Measurements from ENCODE around the gene PCCA. TPM values are rescaled to one million over a fixed set of nuclear protein-coding genes. Genes with fewer than 3 reads are reported as not detected.

PCCA gene
- total RNA-seq, 2 donors from 2014 or later: 52.7 to 66.4 TPM

- no peaks in the 10 kb centered on the region for H3K27me3 ChIP-seq (replicated peaks; ENCODE audit: insufficient read depth)
- DNase-seq (ENCODE audit: low spot score): no peak
- 74% methylated on average over 3 of the region's 3 CpGs for WGBS
- no peaks in the 10 kb centered on the region for H3K4me1 ChIP-seq (replicated peaks)
- H3K4me3 ChIP-seq: no peak overlapping the region
- no peak for TF ChIP-seq CTCF (IDR thresholded peaks at IDR 0.05)
- no peak for TF ChIP-seq POLR2A (IDR thresholded peaks at IDR 0.05)
- TF ChIP-seq POLR2AphosphoS5 (IDR thresholded peaks at IDR 0.05): no peak
- no peaks in the 10 kb centered on the region for H3K36me3 ChIP-seq
- no peaks in the 10 kb centered on the region for H3K9me3 ChIP-seq
- no peak overlapping the region for H3K27ac ChIP-seq
- intact Hi-C loops (cut with DNase I): no loop called here
These were observed 37.8 kb upstream of the PCCA start for GRCh38 chr13:100051070-100051469.

- WGBS: 88% methylated on average over 3 of the region's 3 CpGs
- Histone ChIP-seq H3K4me1 (replicated peaks) (no peaks in the 10 kb centered on the region), H3K4me3 (no peak overlapping the region), H3K9me3 (no peaks in the 10 kb centered on the region), H3K27ac (no peak overlapping the region), H3K36me3 (no peaks in the 10 kb centered on the region), H3K27me3 (replicated peaks; ENCODE audit: insufficient read depth) (no peaks in the 10 kb centered on the region)
- intact Hi-C loops (cut with DNase I): no loop called here
- TF ChIP-seq POLR2AphosphoS5 (IDR thresholded peaks at IDR 0.05) (no peak), POLR2A (IDR thresholded peaks at IDR 0.05) (no peak), CTCF (IDR thresholded peaks at IDR 0.05) (no peak)
- no peak for DNase-seq (ENCODE audit: low spot score)
These were observed 29.1 kb upstream of the PCCA start for GRCh38 chr13:100059827-100060226.

- no peaks in the 10 kb centered on the region for H3K9me3 ChIP-seq
- H3K36me3 ChIP-seq: no peaks in the 10 kb centered on the region
- intact Hi-C loops (cut with DNase I): no loop called here
- no peaks in the 10 kb centered on the region for H3K27me3 ChIP-seq (replicated peaks; ENCODE audit: insufficient read depth)
- 76% methylated on average over 6 of the region's 6 CpGs for WGBS
- DNase-seq (ENCODE audit: low spot score): no peak
- H3K27ac ChIP-seq: no peak overlapping the region
- no peaks in the 10 kb centered on the region for H3K4me1 ChIP-seq (replicated peaks)
- H3K4me3 ChIP-seq: no peak overlapping the region
- TF ChIP-seq POLR2AphosphoS5 (IDR thresholded peaks at IDR 0.05): no peak
- TF ChIP-seq CTCF (IDR thresholded peaks at IDR 0.05): no peak
- TF ChIP-seq POLR2A (IDR thresholded peaks at IDR 0.05): no peak
These were observed 25.6 kb upstream of the PCCA start for GRCh38 chr13:100063333-100063732.

- Histone ChIP-seq H3K27ac (no peak overlapping the region), H3K27me3 (replicated peaks; ENCODE audit: insufficient read depth) (no peaks in the 10 kb centered on the region), H3K4me1 (replicated peaks) (no peaks in the 10 kb centered on the region), H3K9me3 (no peaks in the 10 kb centered on the region), H3K4me3 (no peak overlapping the region), H3K36me3 (no peaks in the 10 kb centered on the region)
- intact Hi-C loops (cut with DNase I): no loop called here
- WGBS: 76% methylated on average over 5 of the region's 5 CpGs
- TF ChIP-seq CTCF (IDR thresholded peaks at IDR 0.05) (no peak), POLR2A (IDR thresholded peaks at IDR 0.05) (no peak), POLR2AphosphoS5 (IDR thresholded peaks at IDR 0.05) (no peak)
- no peak for DNase-seq (ENCODE audit: low spot score)
These were observed 25.0 kb upstream of the PCCA start for GRCh38 chr13:100063906-100064305.

- Histone ChIP-seq H3K9me3 (no peaks in the 10 kb centered on the region), H3K4me1 (replicated peaks) (no peaks in the 10 kb centered on the region), H3K4me3 (no peak overlapping the region), H3K27ac (no peak overlapping the region), H3K27me3 (replicated peaks; ENCODE audit: insufficient read depth) (no peaks in the 10 kb centered on the region), H3K36me3 (no peaks in the 10 kb centered on the region)
- intact Hi-C loops (cut with DNase I): no loop called here
- 59% methylated on average over 3 of the region's 3 CpGs for WGBS
- TF ChIP-seq POLR2A (IDR thresholded peaks at IDR 0.05) (no peak), CTCF (IDR thresholded peaks at IDR 0.05) (no peak), POLR2AphosphoS5 (IDR thresholded peaks at IDR 0.05) (no peak)
- no peak for DNase-seq (ENCODE audit: low spot score)
These were observed 20.6 kb upstream of the PCCA start for GRCh38 chr13:100068133-100068931.

Measured in prostate gland (tissue), 2 donors.